Measurements from ENCODE around the gene INHBB. TPM values are rescaled to one million over a fixed set of nuclear protein-coding genes. Genes with fewer than 3 reads are reported as not detected.

INHBB gene
- total RNA-seq, 1 experiment from 2014 or later, result 0.27 TPM

- Histone ChIP-seq H3K4me3 (replicated peaks in 1 of 2; ENCODE audit: low read depth in 1 of 2, low read length in 2 of 2) (no peak overlapping the region), H3K9me2 (ENCODE audit: insufficient read depth) (no peaks in the 10 kb centered on the region), H3K4me2 (ENCODE audit: low read length) (no peak overlapping the region), H3K9me3 (ENCODE audit: control insufficient read depth in 1 of 2, insufficient read depth in 1 of 2, low read depth in 1 of 2, low read length in 2 of 2) (no peaks in the 10 kb centered on the region), H4K20me1 (ENCODE audit: insufficient read depth) (no peaks in the 10 kb centered on the region), H3K9ac (ENCODE audit: low read length) (no peak overlapping the region), H3K79me2 (ENCODE audit: insufficient read depth, low read length) (no peaks in the 10 kb centered on the region), H2AFZ (ENCODE audit: low read depth, low read length, poor library complexity, severe bottlenecking) (no peak overlapping the region), H3K36me3 (ENCODE audit: control insufficient read depth in 1 of 2, insufficient read depth in 2 of 2, low read length in 2 of 2) (no peaks in the 10 kb centered on the region), H3K27me3 (ENCODE audit: insufficient read depth, low read length) (no peaks in the 10 kb centered on the region), H3K4me1 (ENCODE audit: control insufficient read depth in 1 of 2, insufficient read depth in 2 of 2, low read length in 2 of 2) (peaks cover 2 to 10% of the 10 kb centered on the region in 2 experiments; a peak in 3 of 4 replicates), H3K27ac (ENCODE audit: low read depth, low read length) (no peak overlapping the region)
- RAD21 ChIA-PET (ENCODE audit: low non-redundant PET in 1 of 2, low total read pairs in 2 of 2, uncharacterized antibody in 2 of 2, unreplicated experiment in 2 of 2), result no interaction called here
- intact Hi-C loops (cut with micrococcal nuclease), result no loop called here
- POLR2A ChIA-PET, result no interaction called here
- TF ChIP-seq SRF (IDR thresholded peaks at IDR 0.05; ENCODE audit: low read depth) (no peak), EZH2 (IDR thresholded peaks at IDR 0.05) (no peak), EZH2phosphoT487 (IDR thresholded peaks at IDR 0.05; ENCODE audit: borderline replicate concordance) (no peak), POLR2A (IDR thresholded peaks at IDR 0.05; ENCODE audit: borderline replicate concordance, extremely low read depth, insufficient read depth, insufficient read length) (no peak), EGR1 (IDR thresholded peaks at IDR 0.05; ENCODE audit: low read depth) (no peak), ZFX (IDR thresholded peaks at IDR 0.05) (no peak), JUND (IDR thresholded peaks at IDR 0.05) (no peak), RAD21 (IDR thresholded peaks at IDR 0.05; ENCODE audit: low read depth) (no peak), YY1 (IDR thresholded peaks at IDR 0.05; ENCODE audit: extremely low read depth, insufficient replicate concordance, low read depth, low read length) (no peak), POLR2AphosphoS5 (IDR thresholded peaks at IDR 0.05; ENCODE audit: low read depth, low read length) (no peak)
- TF ChIP-seq, protein P1, sequence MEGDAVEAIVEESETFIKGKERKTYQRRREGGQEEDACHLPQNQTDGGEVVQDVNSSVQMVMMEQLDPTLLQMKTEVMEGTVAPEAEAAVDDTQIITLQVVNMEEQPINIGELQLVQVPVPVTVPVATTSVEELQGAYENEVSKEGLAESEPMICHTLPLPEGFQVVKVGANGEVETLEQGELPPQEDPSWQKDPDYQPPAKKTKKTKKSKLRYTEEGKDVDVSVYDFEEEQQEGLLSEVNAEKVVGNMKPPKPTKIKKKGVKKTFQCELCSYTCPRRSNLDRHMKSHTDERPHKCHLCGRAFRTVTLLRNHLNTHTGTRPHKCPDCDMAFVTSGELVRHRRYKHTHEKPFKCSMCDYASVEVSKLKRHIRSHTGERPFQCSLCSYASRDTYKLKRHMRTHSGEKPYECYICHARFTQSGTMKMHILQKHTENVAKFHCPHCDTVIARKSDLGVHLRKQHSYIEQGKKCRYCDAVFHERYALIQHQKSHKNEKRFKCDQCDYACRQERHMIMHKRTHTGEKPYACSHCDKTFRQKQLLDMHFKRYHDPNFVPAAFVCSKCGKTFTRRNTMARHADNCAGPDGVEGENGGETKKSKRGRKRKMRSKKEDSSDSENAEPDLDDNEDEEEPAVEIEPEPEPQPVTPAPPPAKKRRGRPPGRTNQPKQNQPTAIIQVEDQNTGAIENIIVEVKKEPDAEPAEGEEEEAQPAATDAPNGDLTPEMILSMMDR (IDR thresholded peaks at IDR 0.05 in 2 of 3, conservative IDR thresholded peaks at IDR 0.05 in 1 of 3; ENCODE audit: borderline replicate concordance in 1 of 3, insufficient read depth in 1 of 3, low read depth in 2 of 3, low read length in 2 of 3), result no peak
- TF ChIP-seq, protein P2, sequence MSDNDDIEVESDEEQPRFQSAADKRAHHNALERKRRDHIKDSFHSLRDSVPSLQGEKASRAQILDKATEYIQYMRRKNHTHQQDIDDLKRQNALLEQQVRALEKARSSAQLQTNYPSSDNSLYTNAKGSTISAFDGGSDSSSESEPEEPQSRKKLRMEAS (IDR thresholded peaks at IDR 0.05), result no peak
- CTCF ChIA-PET, result no interaction called here
- DNase-seq (ENCODE audit: low read depth, low spot score) (no peak), ATAC-seq (no peak)
- no TSS peak for BruUV-seq (replicated peaks)
Measured at GRCh38 chr2:120318626-120319025, 27.3 kb upstream of the INHBB start.

Measured in HCT116 (cell line).